Endothelial cell of hepatic sinusoid (primary cell): Measurements from ENCODE around the gene AVEN.

Source experiments
- in situ Hi-C: cut with HindIII; loops from 2 replicates; pipeline ENCODE4 v1.10.0; 2017; ENCODE audit warnings: low sequenced_read_pairs

The AVEN gene

DNA sequence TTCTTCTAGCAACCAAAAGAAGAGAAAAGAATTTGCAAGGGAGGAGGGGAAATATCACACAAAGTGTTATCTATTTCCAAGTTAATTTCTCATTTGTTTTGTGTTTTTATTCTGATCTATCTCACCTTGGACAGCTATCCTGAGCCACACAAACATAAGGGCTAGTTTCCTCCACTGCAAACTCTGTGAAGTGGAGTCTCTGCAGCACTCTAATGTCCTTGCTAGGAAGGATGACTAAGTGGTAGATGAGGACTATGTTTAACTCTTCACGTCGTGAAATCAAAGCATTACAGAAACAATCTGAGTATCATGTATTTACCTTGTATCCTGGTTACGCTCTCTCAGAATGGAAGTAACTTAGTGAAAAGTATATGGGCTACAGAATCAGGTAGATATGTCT, 104.6 kb downstream of the AVEN start:
- in situ Hi-C loops: no loop called here

DNA sequence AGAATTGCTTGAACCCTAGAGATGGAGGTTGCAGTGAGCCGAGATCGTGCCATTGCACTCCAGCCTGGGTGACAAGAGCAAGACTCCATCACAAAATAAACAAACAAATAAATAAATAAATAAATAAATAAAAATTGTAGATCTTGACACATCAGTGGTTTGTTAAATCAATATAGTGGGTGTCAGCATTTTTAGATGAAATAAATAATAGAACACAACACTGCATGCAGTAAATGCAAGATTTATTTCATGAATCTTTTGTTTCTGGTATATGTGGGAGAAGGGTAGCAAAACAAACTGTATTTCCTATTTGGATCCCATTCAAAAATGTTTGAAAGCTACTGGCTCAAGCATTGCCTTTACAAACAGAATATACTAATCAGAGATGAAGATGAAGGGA, 106.3 kb downstream of the AVEN start:
- in situ Hi-C loops: no loop called here

DNA sequence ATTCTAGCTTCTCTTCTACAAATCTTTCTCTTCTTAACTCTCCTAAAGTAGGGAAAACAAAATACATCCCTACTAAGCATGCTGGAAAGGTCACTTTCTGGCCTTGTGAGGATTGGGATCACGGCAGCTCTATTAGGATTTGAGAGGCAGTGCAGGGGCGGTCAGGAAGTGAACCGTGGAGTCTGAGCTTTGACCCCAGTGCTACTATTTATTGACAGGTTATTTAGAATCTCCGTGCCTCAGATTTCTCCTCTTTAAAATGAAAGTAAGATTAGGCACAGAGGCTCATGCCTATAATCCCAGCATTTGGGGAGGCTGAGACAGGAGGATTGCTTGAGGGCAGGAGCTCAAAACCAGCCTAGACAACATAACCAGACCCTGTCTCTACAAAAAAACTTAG, 112.7 kb downstream of the AVEN start:
- in situ Hi-C loops: no loop called here

DNA sequence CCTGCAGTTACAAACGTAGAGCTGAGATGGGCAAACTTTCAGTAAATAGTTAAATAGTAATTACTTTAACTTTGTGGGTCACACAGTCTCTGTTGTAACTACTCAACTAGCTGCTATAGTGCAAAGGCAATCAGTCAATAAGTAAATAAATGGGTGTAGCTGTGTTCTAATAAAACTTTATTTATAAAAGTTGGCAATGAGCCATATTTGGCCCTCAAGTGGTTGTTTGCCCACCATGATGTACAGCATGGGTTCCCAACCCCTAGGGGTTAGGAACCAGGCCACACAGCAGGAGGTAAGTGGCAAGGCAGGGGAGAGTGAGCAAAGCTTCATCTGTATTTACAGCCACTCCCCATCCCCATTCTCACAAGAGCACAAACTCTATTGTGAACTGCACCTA, 115.6 kb downstream of the AVEN start:
- in situ Hi-C loops: no loop called here

DNA sequence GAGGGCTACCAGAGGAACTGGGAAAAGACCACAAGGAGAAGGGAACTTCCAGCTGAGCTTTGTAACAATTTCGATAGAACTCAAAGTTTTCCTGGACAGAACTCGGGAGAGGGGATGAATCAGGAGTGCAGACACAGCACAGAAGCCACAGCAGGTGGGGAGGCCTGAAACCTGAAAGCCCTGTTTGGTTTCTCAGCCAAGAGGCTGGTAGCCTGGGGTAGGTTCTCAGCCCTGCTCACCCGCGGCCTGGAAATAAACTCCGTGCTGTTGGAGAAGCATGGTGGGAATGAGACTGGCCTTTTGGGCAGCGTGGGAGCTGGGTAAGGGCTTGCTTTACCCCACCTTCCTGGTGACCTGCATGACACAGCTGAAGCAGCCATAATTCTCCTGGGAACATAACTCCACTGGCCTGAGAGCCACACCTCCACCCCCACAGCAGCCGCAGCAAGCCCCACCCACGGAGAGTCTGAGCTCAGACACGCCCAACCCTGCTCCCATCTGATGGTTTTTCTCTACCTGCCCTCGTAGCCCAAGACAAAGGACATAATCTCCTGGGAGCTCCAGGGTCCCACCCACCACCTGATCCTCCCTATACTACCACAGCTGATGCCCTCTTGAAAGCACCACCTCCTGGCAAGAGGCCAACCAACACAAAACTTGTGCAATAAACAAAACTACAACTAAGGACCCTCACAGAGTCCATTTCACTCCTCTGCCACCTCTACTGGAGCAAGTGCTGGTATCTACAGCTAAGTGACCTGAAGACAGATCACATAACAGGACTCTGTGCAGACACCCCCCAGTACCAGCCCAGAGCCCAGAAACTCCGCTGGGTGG, 123.2 kb downstream of the AVEN start:
- in situ Hi-C loops: no loop called here

DNA sequence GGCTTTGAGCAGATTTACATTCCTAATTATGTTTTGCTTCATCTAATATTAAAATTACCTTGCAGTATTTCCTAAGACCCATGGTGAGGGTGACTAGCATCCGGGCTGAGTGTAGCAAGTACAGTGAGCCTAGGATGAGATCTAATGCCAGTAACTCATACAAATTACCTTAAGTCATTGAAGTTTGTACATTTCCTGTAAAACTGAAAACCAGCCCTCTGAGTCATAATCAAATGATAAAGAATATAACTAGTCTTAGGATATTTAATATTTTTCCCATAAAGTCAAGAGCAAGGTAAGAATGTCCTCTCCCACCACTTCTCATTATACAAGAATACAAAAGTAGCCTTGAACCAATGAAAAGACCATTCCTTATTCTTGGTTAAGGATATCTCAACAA, 125.5 kb downstream of the AVEN start:
- in situ Hi-C loops: no loop called here

DNA sequence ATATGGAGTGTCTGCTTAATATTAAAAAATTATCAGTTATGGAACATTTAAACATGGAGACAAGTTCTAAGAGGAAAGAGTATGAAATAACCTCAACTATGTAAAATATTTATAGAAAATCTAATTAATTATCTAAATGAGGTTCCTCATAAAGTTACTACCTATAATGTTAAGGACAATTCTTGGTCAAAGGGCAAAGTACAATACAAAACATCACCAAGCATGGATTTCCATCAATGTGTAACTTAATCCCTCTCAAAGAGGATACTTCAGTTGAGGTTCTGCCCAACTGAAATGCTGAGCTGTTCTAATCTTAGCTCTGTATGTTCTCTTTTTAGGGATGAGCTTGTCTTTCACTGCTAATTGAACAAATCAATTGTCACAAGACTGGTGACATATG, 126.7 kb downstream of the AVEN start:
- in situ Hi-C loops: no loop called here

DNA sequence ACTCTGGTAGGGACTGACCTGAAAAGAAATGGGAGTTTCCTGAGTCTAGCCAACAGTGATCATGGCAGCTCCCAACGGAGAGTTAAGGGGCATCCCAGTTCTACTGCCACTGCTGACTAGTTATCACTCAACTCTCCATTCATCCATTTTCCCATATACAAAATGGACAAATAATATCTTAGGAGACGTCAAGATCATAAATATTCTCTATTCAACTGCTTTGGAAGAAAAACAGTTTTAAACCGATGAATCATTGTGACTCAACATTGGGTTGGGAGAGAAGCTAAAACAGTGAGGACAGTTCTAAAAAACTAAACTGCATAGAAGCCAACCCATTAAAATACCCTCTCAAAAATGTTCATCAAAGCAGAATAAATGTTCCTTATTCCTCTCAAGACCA, 128.3 kb downstream of the AVEN start:
- in situ Hi-C loops: no loop called here

DNA sequence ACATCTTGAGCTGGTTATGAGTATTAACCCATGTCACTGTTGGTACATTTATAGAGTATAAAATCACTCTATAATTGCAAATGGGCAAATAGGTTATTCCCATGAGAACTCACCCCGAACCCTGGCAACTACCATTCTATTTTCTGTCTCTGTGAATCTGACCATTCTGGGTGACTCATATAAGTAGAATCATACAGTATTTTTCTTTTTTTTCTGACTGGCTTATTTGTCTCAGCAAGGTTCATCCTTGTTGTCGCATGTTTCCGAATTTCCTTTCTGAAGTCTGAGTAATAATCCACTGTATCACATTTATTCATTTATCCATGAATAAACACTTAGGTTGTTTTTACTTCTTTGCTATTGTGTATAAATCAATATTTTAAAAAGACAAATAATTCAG, 130.6 kb downstream of the AVEN start:
- in situ Hi-C loops: no loop called here

DNA sequence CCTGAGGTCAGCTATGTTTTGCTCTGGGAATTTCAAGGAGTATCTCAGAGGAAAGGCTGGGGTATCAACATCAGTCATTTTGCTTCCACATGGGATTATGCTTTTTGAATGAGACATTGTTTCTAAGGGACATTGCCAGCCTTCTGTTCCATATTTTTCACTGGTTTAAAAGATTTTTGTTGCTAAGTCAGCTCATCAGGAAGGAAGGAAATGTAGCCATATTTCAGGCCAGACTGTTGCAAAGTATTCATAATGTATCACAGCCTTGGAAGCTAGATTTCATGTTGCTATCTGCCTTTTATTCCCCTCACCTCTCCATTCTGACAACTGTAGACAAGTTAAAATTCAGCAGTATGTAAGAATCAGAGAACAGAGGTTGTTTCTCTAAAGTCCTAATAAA, 131.7 kb downstream of the AVEN start:
- in situ Hi-C loops: no loop called here

DNA sequence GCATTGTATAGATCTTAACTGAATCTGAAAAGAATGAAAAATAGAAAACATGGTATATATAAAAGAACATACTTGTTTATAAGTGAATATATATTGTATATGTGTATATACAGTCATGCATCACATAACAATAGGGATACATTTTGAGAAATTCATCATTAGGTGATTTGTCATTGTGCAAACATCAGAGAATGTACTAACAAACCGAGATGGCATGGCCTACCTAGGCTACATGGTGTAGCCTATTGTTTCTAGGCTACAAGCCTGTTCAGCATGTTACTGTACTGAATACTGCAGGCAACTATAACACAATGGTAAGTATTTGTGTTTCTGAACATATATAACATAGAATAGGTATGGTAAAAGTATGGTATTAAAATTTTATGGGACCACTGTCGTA, 135.3 kb downstream of the AVEN start:
- in situ Hi-C loops: no loop called here

DNA sequence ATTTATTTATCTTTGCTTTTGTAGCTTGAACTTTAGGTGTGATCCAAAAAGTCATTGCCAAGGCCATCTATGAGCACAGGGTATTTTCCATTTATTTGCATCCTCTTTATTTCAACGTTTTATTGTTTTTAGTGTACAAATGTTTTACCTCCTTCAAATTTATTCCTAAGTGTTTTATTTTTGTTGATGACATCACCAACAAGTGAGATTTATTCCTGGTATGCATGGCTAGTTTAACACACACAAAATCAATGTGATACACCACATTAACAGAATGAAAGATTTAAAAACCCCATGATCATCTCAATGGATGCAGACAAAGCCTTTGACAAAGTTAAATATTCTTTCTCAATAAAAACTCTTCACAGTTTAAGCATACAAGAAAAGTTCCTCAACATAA, 137.0 kb downstream of the AVEN start:
- in situ Hi-C loops: no loop called here

DNA sequence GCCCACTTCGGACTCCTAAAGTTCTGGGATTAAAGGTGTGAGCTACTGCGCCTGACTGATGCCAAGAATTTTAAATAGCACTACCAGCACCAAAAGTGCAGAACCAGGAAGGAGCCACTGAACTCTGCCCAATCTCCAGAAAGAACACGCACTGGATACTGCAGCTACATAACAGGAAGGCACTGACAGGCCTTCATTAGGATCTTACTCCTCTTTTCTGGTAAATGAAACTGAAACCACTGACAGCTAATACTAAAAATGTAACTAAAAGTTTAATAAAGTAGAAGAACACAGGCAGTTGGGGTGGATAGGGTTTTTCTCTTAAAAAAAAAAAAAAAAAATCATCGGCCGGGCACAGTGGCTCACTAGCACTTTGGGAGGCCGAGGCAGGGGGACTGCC, 144.8 kb downstream of the AVEN start:
- in situ Hi-C loops: no loop called here

DNA sequence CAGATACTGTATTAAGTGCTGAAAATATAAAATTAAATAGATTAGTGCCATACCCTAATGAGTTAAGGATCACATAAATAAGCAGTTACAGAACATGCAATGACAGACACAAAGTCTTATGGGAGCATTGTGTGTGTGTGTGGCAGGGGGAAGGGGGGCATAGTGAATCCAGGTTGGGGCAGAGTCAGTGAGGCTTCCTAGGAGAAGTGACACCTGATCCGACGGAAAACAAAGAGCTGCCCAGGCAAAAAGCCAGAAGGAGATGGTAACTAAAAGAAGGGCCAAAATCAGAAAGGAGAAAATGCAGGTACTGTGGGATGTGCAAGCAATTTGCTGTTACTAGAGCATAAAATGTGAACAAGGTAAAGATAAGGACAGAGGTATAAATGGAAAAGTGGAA, 150.8 kb downstream of the AVEN start:
- in situ Hi-C loops: no loop called here

DNA sequence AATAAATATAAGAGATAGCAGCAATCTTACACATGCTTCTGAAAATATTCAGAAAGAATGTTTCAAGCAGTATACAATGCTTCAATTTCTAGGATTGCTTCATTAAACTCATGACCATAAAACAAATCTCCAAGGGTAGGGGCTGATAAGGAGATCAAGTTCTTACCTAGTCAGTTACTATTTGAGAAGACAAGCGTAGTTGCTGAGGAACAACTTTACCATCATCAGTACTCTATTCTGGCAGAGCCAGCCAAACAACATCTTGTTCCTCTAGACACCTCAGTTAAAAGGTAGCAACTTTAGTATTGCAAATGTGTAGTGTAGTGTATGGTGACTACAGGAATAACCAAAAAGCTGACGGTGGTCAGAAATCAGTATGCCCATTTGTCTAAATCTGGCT, 156.1 kb downstream of the AVEN start:
- in situ Hi-C loops: no loop called here

DNA sequence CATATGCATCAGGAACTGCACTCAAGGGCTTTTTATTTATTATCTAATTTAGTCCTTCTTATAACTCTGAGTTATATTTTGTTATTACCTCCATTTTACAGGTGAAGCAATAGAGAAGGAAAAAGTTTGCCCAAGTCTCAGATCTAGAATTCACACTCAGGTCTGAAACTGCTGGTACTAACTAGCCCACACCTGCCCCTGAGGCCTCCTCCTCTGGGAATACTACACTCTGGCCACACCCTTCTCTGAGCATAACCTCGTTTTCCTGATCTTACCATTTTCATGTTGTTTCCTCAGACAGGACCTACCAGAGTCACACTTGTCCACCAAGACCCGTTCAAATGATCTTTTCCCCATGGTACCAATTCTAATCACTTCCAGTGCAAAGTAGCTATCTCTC, 164.8 kb downstream of the AVEN start:
- in situ Hi-C loops: no loop called here

DNA sequence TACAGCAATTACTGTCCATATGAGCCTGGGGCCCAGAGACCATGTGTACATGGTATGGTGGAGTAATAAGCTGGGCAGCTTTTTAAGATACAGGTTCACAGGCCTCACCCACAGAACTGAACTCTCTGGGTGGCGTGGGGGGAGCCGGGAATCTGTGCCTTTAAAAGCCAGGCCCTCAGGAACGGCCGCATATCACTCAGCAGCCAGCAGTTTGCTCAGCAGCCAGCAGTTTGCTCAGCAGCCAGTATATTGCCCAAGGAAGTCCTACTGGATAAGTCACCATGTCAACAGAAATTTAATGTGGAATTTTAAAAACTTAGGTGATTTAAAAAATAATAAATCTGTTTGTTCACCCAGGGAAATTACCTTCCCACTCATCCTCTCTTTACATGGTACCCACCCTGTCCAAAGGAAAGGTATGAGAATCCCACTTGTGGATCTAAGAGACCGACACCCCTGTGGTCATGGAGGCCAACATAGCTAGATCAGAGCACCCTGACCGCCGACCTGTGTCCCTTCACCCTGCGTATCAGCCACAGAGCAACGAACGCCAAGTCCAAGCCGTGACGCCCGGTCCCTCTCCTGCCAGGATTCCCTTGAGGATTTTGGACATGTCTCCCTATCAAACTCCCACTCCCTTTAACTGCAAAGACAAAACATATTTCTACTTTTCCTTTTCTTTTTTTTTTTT, 166.4 kb downstream of the AVEN start:
- in situ Hi-C loops: no loop called here

DNA sequence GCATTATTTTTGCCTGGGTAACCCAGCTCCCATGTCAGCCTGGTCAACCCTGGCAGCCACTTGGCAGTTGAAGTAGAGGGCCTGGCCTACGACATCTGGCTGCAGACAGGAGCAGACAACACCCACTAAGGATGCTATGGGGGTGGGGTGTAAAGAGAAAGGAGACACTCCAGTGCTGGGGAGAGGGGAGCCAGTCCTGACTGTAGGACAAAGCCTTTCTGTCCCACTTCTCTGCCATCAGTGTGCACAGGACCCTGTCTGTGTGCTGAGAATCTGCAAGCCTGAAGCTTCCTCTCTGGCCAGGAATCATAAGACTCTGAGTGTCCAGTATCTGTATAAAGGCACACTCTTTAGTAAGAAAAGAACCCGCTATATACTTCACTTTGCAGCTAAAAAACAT, 167.0 kb downstream of the AVEN start:
- in situ Hi-C loops: no loop called here

DNA sequence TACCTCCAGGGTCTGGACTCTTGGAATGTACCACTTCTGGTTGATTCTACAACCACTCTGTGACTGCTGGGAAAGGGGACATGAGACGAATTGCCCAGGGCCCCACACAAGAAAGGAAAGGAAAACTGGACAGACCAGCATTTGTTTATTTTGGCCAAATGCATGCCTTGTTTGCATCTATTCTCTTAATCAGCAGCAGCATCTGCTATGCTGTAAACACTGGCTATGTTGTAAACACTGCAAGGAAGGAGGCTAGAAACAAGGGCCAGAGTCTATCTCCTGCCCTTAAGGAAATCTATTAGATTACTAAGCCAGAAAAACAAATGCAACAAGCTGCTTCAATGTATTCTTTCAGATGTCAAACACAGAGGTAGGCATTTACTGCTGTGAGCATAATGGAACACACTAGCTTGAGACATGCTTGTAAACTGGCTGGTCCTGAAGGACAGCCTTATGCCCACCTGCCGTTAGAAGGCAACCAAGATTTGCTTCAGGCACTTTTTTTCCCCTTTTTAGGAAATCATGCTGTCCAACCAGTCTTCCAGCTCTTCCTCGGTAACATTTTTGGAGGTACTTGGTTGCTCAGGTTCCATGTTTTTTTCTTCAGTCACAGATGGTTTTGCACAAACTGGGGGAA, 172.8 kb downstream of the AVEN start:
- in situ Hi-C loops: loop anchor here (5.0 kb wide), 1 partner anchor 101 kb away; the partner anchor contains the start of gene CHRM5

DNA sequence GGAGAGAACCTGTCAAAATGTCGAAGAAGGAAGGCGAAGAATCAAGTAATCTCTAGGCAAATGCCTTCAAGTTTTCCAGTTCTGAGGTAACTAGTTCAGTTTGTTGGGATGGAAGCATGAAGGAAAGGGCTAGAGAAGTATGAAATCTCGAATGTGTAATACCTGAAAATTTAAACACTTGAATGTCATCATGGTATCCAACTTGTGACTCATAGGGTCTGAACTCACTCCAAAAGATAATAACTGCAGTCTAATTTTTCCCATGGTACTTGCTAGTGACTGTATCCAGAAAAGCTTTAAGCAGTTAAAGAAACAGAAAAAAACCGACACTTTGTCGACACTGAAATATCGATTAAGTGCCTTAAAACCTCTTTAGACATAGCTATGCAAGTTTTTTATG, 173.6 kb downstream of the AVEN start:
- in situ Hi-C loops: loop anchor here (5.0 kb wide), 1 partner anchor 102 kb away; the partner anchor contains the start of gene CHRM5

DNA sequence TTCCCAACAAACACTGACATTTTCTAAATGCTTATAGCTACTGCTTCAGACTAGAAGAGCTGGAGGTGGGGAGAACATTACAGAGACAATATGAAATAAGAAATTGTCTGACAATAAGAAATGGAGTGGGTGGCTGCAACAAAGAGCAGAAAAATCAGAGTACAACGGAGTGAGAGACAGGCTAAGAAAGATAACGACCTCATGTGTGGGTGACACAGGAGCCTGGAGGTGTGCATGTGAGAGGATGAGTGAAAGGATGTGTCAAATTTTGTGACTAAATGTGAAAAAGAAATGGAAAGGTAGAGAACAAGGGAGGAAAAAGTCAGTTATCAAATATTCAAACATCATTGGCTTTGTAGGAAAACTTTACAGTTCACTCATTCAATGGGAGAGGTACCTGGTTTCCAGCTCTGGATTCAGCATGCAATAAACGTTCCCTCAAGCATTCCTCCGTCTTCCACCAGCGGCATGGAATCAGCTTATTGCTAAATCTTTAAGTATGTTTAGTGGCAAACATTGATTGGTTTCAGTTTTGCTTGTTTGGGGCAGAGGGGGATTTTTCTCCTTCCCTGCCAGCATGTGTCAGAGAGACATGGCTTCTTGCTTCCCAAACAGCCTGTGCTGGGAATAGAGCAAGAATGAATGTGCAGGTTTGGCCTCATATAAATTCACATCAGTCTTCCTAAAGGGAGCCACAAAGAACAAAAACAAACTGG, 174.5 kb downstream of the AVEN start:
- in situ Hi-C loops: loop anchor here (5.0 kb wide), 1 partner anchor 103 kb away; the partner anchor contains the start of gene CHRM5
